Testis (tissue), 2 donors: Measurements from ENCODE around the gene G3BP2.

Experiments used
- CTCF ChIP-seq, 3 experiments: fragments of 450-650 bp in 2 of 3; fragments of 200-600 bp in 1 of 3; sonication (generic) in 1 of 3; IDR thresholded peaks; one replicate each; pipeline ENCODE4 v1.5.1; 2016 to 2019; ENCODE audit warnings: antibody characterized with exemption in 3 of 3, mild to moderate bottlenecking in 2 of 3, moderate library complexity in 1 of 3
- POLR2A ChIP-seq: fragments of 450-650 bp; IDR thresholded peaks from one replicate; pipeline ENCODE4 v1.6.1; 2017; ENCODE audit warnings: antibody characterized with exemption, mild to moderate bottlenecking, moderate library complexity

GRCh38 chr4:75629239-75629638 is 44.0 kb downstream of the G3BP2 start:
- TF ChIP-seq CTCF (IDR thresholded peaks at IDR 0.05) (no peak), POLR2A (no peak)
